GM06990 (cell line): ENCODE measurements around the gene CPEB3.

Experiments
- DNase-seq: peaks from one replicate; pipeline ENCODE4 v3.0.0-alpha.2; 2011; ENCODE audit not compliant: insufficient read length; ENCODE audit errors: extremely low read depth
- H3K27me3 ChIP-seq: replicated peaks from 2 replicates; pipeline ENCODE4 v1.6.0; 2011; ENCODE audit warnings: low read length; ENCODE audit not compliant: control insufficient read depth, insufficient read depth
- H3K36me3 ChIP-seq: 2 replicates; pipeline ENCODE4 v1.5.1; 2011; ENCODE audit warnings: low read length; ENCODE audit not compliant: control insufficient read depth, insufficient read depth
- H3K4me3 ChIP-seq: replicated peaks from 2 replicates; pipeline ENCODE4 v1.5.1; 2011; ENCODE audit warnings: low read depth, mild to moderate bottlenecking, control low read depth, low read length
- CTCF ChIP-seq: IDR thresholded peaks from 2 replicates; pipeline ENCODE4 v1.5.1; 2011; ENCODE audit warnings: low read length, control low read depth, mild to moderate bottlenecking, inconsistent platforms; ENCODE audit not compliant: insufficient read depth, poor library complexity, severe bottlenecking

The CPEB3 gene

GRCh38 chr10:92131275-92131820, 159.5 kb downstream of the CPEB3 start:
- Histone ChIP-seq H3K36me3 (no peaks in the 10 kb centered on the region), H3K27me3 (no peaks in the 10 kb centered on the region), H3K4me3 (no peak overlapping the region)
- no peak for DNase-seq
- TF ChIP-seq CTCF, result no peak

GRCh38 chr10:92130622-92131274, 160.1 kb downstream of the CPEB3 start:
- TF ChIP-seq CTCF, result no peak
- H3K4me3 ChIP-seq, result no peak overlapping the region
- H3K36me3 ChIP-seq, result no peaks in the 10 kb centered on the region
- H3K27me3 ChIP-seq, result no peaks in the 10 kb centered on the region
- DNase-seq, result no peak

DNA sequence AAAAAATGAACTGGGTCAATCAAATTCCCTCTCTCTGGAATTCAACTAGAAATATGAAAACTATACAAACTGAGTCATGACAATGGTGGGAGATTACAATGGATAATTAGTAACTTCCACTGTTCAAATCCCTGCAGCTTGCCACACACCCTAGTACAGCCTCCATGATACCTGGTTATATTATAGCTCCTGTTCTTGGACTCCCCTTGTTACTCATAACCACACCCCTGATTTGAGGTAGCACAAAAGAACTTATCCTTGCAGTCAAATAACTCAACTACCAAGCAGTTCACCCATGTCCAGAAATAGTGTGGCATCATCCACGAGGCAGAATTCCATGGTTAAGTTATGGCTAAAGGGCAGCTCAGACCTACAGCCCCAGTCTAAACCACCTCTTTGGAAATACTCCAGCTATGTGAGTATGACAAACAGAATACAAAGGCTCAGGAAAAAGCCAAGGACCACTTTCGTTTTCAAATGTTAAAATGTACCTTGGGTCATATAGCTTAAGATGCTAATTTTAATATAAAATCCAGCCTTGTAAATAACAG, 164.7 kb downstream of the CPEB3 start:
- no peak overlapping the region for H3K4me3 ChIP-seq
- DNase-seq, result no peak
- H3K36me3 ChIP-seq, result no peaks in the 10 kb centered on the region
- no peak for TF ChIP-seq CTCF
- H3K27me3 ChIP-seq, result no peaks in the 10 kb centered on the region

DNA sequence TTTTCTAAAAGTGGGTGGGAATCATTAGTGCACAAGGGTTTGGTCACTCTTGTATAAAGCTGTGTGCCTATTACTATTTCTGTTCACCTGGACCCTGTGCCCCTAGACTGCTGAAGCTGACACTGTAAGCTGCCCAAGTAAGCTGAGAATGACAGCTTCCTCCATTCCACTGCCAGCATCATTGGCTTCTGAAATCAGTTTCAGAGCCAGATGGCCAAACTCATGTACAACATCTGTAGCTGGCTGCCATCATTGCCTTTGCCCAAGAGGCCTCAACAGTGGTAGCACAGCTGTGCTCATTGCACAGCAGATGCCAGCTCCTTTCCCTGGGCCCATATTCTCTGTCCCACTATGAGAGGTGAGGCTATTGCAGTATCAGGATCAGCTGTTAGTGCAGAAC, 165.7 kb downstream of the CPEB3 start:
- no peaks in the 10 kb centered on the region for H3K27me3 ChIP-seq
- no peaks in the 10 kb centered on the region for H3K36me3 ChIP-seq
- DNase-seq, result no peak
- TF ChIP-seq CTCF, result no peak
- H3K4me3 ChIP-seq, result no peak overlapping the region

GRCh38 chr10:92124616-92125143, 166.2 kb downstream of the CPEB3 start:
- no peak for DNase-seq
- Histone ChIP-seq H3K36me3 (no peaks in the 10 kb centered on the region), H3K4me3 (no peak overlapping the region), H3K27me3 (no peaks in the 10 kb centered on the region)
- TF ChIP-seq CTCF, result no peak
